ENCODE measurements around the gene NXPE4.

- TF ChIP-seq SP1 (IDR thresholded peaks at IDR 0.05), result no peak
- no peak for TF ChIP-seq FOXK2 (IDR thresholded peaks at IDR 0.05)
- no peak for TF ChIP-seq SUZ12 (IDR thresholded peaks at IDR 0.05)
- no peak for TF ChIP-seq TARDBP (IDR thresholded peaks at IDR 0.05)
- no peak for TF ChIP-seq NFRKB (IDR thresholded peaks at IDR 0.05)
- TF ChIP-seq CTBP1 (IDR thresholded peaks at IDR 0.05; ENCODE audit: borderline replicate concordance), result no peak
- no peak for TF ChIP-seq FOXM1 (IDR thresholded peaks at IDR 0.05; ENCODE audit: borderline replicate concordance)
Observed at GRCh38 chr11:114594703-114595102, 883 bp downstream of the NXPE4 start.

Data from HEK293T (cell line).